HG03135 (cell line): Measurements from ENCODE around the gene RBM19.

ENCODE experiments used
- ATAC-seq: cut with Tn5 transposase; IDR thresholded peaks from one replicate; pipeline ENCODE4 v1.9.1; 2021; ENCODE audit warnings: mild to moderate bottlenecking, moderate library complexity; ENCODE audit not compliant: unreplicated experiment

The RBM19 gene

GRCh38 chr12:113988976-113989375, 22.9 kb upstream of the RBM19 start:
- no peak for ATAC-seq

- no peak for ATAC-seq
These were observed 21.9 kb upstream of the RBM19 start for GRCh38 chr12:113988064-113988451.

- no peak for ATAC-seq
These were observed 21.3 kb upstream of the RBM19 start for GRCh38 chr12:113987261-113988063.

- no peak for ATAC-seq
These were observed 18.3 kb upstream of the RBM19 start for GRCh38 chr12:113984464-113984863.

GRCh38 chr12:113983777-113984448, 17.8 kb upstream of the RBM19 start:
- ATAC-seq = no peak

- ATAC-seq = no peak
These were observed 17.1 kb upstream of the RBM19 start for GRCh38 chr12:113983265-113983664.

GRCh38 chr12:113981876-113982275, 15.8 kb upstream of the RBM19 start:
- no peak for ATAC-seq

GRCh38 chr12:113980537-113981337, 14.6 kb upstream of the RBM19 start:
- ATAC-seq = no peak

GRCh38 chr12:113980054-113980453, 13.9 kb upstream of the RBM19 start:
- no peak for ATAC-seq

GRCh38 chr12:113978080-113978479, 12.0 kb upstream of the RBM19 start:
- ATAC-seq = no peak

GRCh38 chr12:113974006-113974405, 7.9 kb upstream of the RBM19 start:
- ATAC-seq = no peak

GRCh38 chr12:113973109-113973904, 7.2 kb upstream of the RBM19 start:
- ATAC-seq = no peak

GRCh38 chr12:113971392-113971791, 5.3 kb upstream of the RBM19 start:
- ATAC-seq = no peak

GRCh38 chr12:113970211-113970610, 4.1 kb upstream of the RBM19 start:
- ATAC-seq = no peak

GRCh38 chr12:113967368-113967767, 1.2 kb upstream of the RBM19 start:
- ATAC-seq = no peak

- ATAC-seq = no peak
These were observed 3.4 kb downstream of the RBM19 start for GRCh38 chr12:113962733-113963132.

- ATAC-seq = no peak
These were observed 4.0 kb downstream of the RBM19 start for GRCh38 chr12:113961921-113962710.

- no peak for ATAC-seq
These were observed 6.1 kb downstream of the RBM19 start for GRCh38 chr12:113960030-113960429.

GRCh38 chr12:113959096-113959495, 7.0 kb downstream of the RBM19 start:
- ATAC-seq = no peak

GRCh38 chr12:113958108-113958507, 8.0 kb downstream of the RBM19 start:
- ATAC-seq = no peak
